Fibroblast of mammary gland (primary cell): ENCODE results near the gene TRIM32.
A peak's percentile ranks its signal among the peaks of the same experiment; 100 is the strongest.

Experiments used
- DNase-seq: peaks from one replicate; pipeline ENCODE4 v3.0.0-alpha.2; 2010; ENCODE audit warnings: low read depth
- H3K4me3 ChIP-seq: 2 replicates; pipeline ENCODE4 v1.5.1; 2011; ENCODE audit warnings: low read depth, mild to moderate bottlenecking, low read length, moderate library complexity; ENCODE audit not compliant: control insufficient read depth
- CTCF ChIP-seq: conservative IDR thresholded peaks from 2 replicates; pipeline ENCODE4 v1.5.1; 2011; ENCODE audit warnings: low read depth, low read length, inconsistent platforms; ENCODE audit not compliant: control insufficient read depth, insufficient read depth

Gene TRIM32, protein sequence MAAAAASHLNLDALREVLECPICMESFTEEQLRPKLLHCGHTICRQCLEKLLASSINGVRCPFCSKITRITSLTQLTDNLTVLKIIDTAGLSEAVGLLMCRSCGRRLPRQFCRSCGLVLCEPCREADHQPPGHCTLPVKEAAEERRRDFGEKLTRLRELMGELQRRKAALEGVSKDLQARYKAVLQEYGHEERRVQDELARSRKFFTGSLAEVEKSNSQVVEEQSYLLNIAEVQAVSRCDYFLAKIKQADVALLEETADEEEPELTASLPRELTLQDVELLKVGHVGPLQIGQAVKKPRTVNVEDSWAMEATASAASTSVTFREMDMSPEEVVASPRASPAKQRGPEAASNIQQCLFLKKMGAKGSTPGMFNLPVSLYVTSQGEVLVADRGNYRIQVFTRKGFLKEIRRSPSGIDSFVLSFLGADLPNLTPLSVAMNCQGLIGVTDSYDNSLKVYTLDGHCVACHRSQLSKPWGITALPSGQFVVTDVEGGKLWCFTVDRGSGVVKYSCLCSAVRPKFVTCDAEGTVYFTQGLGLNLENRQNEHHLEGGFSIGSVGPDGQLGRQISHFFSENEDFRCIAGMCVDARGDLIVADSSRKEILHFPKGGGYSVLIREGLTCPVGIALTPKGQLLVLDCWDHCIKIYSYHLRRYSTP

DNA sequence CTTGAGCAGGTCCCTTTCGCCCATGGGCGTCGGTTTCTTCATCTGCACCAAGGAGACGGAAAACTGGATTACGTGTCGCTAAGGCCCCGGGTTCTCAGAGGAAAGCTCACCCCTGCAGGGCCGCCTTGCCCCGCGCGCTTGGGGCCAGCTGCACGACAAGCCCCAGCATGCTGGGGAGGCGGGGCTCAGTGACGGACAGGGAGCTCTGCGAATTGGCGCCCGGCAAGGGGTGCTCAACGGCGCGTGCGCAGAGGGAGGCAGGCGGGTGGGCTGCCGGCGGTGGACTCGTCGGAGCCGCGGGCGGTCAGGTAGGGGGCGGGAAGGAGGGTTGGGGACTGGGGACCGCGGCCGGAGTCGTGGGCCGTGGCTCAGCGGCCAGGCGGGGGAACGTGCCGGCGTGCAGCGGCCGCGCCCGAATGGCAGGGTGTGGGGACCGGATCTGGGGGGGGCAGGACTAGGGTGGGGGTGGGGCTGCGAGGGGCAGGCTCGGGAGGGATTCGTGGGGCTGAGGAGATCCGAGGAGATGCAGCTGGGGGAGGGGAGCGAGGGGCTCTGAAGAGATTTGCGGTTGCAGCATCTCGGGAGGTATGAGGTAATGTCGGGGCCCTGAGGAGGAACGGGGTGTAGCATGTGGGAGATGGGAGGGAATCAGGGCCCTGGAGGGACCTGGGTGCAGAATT is at the start of gene TRIM32:
TSS of gene TRIM32 (plus strand) at position 232 of the 680 bp plus-strand sequence. CDS start 10,438 bp downstream, outside the sequence.
- peak within 1 kb of the TSS; percentile 79 for H3K4me3 ChIP-seq
- no peak for TF ChIP-seq CTCF

GRCh38 chr9:116639251-116639741 is 47.8 kb upstream of the TRIM32 start:
- peak; percentile 59 for DNase-seq
- TF ChIP-seq CTCF = no peak
- H3K4me3 ChIP-seq = no peak overlapping the region

More for the DNA sequence above, at the start of gene TRIM32:
- DNase-seq = peak; percentile 75

- H3K4me3 ChIP-seq = no peak overlapping the region
- no peak for DNase-seq
- no peak for TF ChIP-seq CTCF
These were observed 45.6 kb upstream of the TRIM32 start for GRCh38 chr9:116641292-116642059.

DNA sequence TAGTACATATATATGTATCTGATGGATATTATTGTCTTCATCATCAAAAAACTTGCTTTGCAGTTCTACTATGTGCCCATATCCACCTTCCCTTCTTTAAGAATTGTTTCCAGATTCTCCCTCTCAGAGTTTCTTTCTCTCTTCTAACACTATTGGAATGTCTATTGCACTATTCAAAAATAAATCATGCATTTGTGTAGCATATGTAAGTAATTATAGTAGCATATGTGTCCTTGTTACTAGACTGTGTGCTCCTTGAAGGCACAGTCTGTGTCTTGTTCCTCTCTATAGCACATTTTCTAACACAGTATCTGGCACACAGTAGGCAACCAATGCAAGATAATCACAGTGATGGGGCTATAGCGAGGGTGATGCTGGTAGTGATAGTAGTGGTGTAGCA is 43.4 kb upstream of the TRIM32 start:
- peak; percentile 59 for DNase-seq
- no peak for TF ChIP-seq CTCF
- H3K4me3 ChIP-seq = no peak overlapping the region

DNA sequence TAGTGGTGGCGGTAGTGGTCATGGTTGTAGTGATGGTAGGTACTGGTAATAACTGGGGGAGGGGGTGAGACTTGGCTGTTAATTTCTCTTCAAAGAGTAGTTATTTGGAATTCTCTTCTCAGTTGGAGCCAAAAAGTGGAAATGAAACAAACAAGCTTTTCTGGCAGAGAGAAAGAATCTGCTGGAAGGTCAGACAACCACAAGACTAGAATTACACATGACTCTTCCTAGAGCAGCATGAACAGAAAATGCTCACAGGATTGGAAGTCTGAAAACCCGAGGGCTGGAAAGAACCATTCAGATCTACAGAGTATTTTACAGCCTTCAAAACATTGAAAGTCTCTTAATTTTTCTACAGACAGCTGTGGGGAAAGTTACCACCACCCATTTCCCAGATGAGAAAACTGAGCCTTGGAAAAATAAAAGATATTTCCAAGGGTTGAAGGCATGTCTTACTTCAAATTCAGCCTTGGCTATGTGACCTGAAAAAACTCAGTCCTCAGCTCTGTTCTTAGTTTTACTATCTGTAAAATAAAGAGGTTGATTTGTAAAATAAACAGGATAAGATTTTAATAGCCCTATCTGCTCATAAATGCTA is 42.9 kb upstream of the TRIM32 start:
- no peak overlapping the region for H3K4me3 ChIP-seq
- peak; percentile 77 for DNase-seq
- TF ChIP-seq CTCF = no peak
